RWPE1 (cell line): ENCODE measurements around the gene CDK5.

ENCODE experiments used
- CTCF ChIA-PET: fragments of 350-600 bp; sonication (Branson Sonifier 250); formaldehyde crosslinking; extraction: SDS; loops from one replicate; lab custom pipeline; 2021; lab: Yijun Ruan, JAX
- POLR2A ChIA-PET: fragments of 400-600 bp; formaldehyde crosslinking; extraction: SDS; loops from one replicate; lab custom pipeline; 2020; ENCODE audit warnings: antibody characterized with exemption; ENCODE audit not compliant: low non-redundant PET; lab: Yijun Ruan, JAX
- DNase-seq: peaks from one replicate; pipeline ENCODE4 v3.0.0; 2012; ENCODE audit warnings: low spot score
- H3K27ac ChIP-seq: fragments of 450-650 bp; 2 replicates; pipeline ENCODE4 v1.5.1; 2017
- TF ChIP-seq, protein P1 (sequence below): fragments of 450-650 bp; conservative IDR thresholded peaks from 2 replicates; pipeline ENCODE4 v1.5.1; 2017; ENCODE audit warnings: low read depth, mild to moderate bottlenecking

CDK5 gene

DNA sequence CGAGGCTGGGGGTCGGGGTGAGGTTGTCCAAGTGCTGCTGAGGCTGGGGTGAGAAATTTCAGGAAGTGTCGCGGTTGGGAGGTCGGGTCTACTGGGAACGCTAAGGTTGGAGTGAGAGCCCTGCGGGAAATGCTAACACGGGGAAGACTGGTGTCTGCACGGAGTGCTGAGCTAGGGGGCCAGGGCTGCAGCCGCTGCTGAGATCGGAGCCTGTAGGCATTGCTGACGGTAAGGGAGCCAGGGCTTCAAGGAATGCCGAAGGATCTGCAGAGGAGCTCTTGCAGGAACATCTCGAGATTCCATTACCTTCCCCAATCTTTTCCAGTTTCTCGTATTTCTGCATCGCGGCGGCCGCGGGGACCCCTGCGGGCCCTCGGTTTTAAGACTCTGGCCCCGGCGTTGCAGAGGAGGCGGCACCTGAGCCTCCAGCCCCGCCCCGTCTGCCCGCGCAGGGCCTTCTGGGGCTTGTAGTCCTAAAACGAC, at the start of gene CDK5:
Gene CDK5, minus strand, starts transcription at position 392 of the 483 bp plus-strand sequence. Its CDS starts 49 bp downstream, at position 343.
- TF ChIP-seq, protein P1, sequence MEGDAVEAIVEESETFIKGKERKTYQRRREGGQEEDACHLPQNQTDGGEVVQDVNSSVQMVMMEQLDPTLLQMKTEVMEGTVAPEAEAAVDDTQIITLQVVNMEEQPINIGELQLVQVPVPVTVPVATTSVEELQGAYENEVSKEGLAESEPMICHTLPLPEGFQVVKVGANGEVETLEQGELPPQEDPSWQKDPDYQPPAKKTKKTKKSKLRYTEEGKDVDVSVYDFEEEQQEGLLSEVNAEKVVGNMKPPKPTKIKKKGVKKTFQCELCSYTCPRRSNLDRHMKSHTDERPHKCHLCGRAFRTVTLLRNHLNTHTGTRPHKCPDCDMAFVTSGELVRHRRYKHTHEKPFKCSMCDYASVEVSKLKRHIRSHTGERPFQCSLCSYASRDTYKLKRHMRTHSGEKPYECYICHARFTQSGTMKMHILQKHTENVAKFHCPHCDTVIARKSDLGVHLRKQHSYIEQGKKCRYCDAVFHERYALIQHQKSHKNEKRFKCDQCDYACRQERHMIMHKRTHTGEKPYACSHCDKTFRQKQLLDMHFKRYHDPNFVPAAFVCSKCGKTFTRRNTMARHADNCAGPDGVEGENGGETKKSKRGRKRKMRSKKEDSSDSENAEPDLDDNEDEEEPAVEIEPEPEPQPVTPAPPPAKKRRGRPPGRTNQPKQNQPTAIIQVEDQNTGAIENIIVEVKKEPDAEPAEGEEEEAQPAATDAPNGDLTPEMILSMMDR = no peak
- ChIA-PET POLR2A (no interaction called here), CTCF (interaction anchor here (1.0 kb wide), 2 partner anchors 28 to 39 kb away, joined by 3 read pairs; no protein-coding TSS in a partner anchor)
- no peak for DNase-seq
- H3K27ac ChIP-seq = peak within 1 kb of the TSS; percentile 96

DNA sequence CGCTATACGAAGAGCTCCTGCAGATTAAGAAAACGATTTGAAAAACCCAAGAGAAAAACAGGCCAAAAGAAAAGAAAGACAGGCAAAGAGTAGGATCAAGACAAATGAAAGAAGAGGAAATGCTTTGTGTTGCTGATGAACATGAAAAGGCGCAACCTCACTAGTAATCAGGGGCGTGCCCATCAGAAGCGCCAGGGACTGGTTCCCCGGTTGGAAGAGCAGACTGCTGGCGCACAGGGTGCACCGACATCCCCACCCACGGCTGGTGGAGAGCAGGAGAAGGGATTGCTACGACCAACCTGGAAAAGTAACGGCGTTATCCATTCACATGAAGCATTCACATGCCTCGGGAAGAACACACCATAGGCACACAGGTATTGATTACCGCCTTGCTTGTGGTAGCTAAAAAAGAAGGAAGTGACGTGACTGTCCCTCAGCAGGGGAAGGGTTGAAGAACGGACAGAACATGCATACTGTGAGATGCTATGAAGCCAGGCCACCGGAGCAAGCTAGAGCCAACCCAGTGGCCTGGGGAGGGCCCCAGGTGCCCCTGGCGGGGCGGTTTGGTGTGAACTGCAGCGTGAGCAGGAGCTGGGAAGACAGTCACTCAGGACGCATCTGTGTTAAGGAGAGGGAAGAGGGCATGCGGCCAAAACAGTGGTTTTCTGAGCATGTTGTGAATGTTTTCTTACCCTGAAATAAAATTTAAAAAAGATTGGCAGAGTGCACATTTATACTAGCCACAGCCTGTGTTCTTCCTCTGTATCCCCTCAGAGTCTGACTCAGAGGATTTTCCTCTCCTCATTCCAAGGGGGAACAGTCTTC, 46.9 kb upstream of the CDK5 start:
- TF ChIP-seq, protein P1 = no peak
- ChIA-PET POLR2A (no interaction called here), CTCF (no interaction called here)
- no peak for DNase-seq
- H3K27ac ChIP-seq = peak overlapping the region; percentile 71

DNA sequence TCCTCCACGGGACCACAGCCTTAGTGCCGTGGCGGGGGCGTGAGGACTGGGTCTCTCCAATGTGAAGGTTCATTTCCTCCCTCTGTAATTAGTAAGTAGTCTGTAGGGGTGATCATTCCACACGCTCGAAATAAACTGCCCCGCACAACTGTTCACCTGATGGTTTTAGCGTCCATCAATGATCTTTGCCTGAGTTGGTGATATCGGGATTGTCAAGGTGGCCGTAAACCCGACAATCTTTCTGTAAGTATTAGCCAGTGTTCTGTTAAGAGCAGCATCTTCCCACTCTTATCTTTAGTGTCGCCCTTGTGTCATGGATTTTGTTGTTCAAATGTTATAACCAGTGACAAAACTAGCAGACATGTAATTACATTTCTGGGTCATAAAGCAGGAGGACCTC, 46.3 kb upstream of the CDK5 start:
- H3K27ac ChIP-seq = no peak overlapping the region
- CTCF ChIA-PET = no interaction called here
- TF ChIP-seq, protein P1 = no peak
- DNase-seq = no peak
- POLR2A ChIA-PET = no interaction called here

DNA sequence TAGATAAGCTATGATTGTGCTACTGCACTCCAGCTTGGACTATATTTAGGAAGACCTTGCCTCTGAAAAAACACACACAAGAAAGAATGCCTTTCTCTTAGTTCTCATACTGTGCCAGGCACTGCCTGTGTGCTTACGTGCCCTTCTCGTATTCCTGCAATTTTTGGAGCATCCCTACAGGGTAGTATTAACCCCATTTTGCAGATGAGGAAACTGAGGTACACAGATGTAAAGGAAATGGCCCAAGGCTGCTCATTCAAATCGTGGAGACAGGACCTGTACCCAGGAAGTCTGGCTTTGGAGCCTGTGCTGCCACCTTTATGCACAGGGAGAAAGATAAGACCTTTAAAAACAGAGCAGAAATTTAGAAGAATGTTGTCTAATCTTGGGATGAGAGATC, 45.3 kb upstream of the CDK5 start:
- TF ChIP-seq, protein P1 = no peak
- ChIA-PET POLR2A (no interaction called here), CTCF (interaction anchor here (0.7 kb wide), 1 partner anchor 204 kb away, joined by 5 read pairs; no protein-coding TSS in a partner anchor)
- no peak overlapping the region for H3K27ac ChIP-seq
- DNase-seq = no peak

DNA sequence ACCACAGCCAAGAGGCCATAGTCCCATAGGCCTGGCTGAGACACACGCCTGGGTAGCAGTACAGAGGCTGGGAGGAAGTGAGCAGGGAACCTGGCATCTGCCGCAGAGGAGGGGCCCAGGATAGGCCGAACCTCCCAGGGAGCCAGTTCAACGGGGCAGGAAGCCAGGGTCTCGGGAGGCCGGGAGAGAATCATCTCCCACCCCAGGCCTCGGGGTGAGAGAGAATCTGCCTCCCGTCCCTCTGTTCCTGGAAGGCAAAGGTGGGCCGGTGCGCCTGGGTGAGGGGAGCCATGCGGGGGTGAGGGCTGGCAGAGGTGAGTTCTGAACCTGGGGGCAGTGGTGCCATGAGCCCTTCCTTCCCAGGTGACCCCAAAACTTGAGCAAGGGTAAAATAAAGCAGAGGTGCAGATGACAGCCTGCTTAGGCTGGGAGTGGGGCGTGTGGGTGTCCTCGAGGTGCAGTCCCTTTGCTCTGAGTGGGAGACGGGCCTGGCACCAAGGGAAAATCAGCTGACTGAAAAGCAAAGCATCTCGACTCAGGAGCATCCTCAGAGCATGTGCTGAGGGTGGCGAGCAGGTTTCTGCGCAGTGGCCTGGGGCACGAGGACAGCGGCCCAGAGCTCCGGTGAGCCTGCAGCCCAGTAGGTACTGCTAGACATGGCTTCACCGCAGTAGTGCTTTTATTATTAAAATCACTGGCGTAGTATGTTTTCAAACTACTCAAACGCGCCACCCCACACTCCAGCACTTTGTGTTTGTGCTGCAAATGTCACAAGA, 44.1 kb upstream of the CDK5 start:
- ChIA-PET POLR2A (no interaction called here), CTCF (no interaction called here)
- no peak for DNase-seq
- peak overlapping the region; percentile 26 for H3K27ac ChIP-seq
- TF ChIP-seq, protein P1 = no peak

DNA sequence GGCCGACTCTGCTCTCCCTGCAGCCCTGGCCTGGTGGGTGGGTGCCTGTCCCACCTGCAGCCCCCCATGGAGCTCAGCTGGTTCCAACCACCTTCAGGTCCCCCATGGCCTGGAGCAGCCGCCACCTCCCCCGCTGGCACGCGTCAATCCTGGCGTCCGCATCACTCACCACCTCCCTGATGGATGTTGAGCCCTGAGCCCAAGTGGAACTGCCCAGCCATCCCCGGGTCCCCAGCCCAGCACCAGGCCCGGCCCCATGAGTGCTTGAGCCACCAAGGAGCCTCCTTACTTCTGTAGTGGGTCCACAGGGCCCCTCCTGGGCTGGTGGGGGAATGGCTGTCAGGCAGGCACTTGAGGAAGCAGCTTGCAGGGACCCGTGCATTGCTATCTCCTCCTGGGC, 43.2 kb upstream of the CDK5 start:
- ChIA-PET CTCF (no interaction called here), POLR2A (no interaction called here)
- DNase-seq = no peak
- TF ChIP-seq, protein P1 = no peak
- peak overlapping the region; percentile 26 for H3K27ac ChIP-seq
